ENCODE data around the gene CCDC97.
"Not testable (repeated sequence)": the region's sequence is repeated elsewhere in the genome, so short reads cannot be mapped to it uniquely, and the experiment has no call there.

Gene CCDC97

GRCh38 chr19:41364524-41365391, 54.8 kb downstream of the CCDC97 start:
- DNase-seq (ENCODE audit: low read depth) = no peak

GRCh38 chr19:41366089-41366488, 56.1 kb downstream of the CCDC97 start:
- no peak for DNase-seq (ENCODE audit: low read depth)

- no peak for DNase-seq (ENCODE audit: low read depth)
Observed at GRCh38 chr19:41367848-41368301, 57.9 kb downstream of the CCDC97 start.

GRCh38 chr19:41369769-41370168, 59.8 kb downstream of the CCDC97 start:
- no peak for DNase-seq (ENCODE audit: low read depth)

- DNase-seq (ENCODE audit: low read depth) = not testable (repeated sequence)
Observed at GRCh38 chr19:41371119-41371518, 61.1 kb downstream of the CCDC97 start.

GRCh38 chr19:41371541-41371940, 61.6 kb downstream of the CCDC97 start:
- no peak for DNase-seq (ENCODE audit: low read depth)

- DNase-seq (ENCODE audit: low read depth) = no peak
Observed at GRCh38 chr19:41372501-41372900, 62.5 kb downstream of the CCDC97 start.

- no peak for DNase-seq (ENCODE audit: low read depth)
Observed at GRCh38 chr19:41373993-41374392, 64.0 kb downstream of the CCDC97 start.

All from T follicular helper cell (primary cell).